ENCODE data around the gene PDAP1. TPM values are rescaled to one million over a fixed set of nuclear protein-coding genes. Genes with fewer than 3 reads are reported as not detected.

The PDAP1 gene
- total and polyA plus RNA-seq, 9 of the 15 experiments (the other 6 are each of a cell fraction or from before 2014, with no cell fraction given) = 10.2 to 315 (median 129) TPM

DNA sequence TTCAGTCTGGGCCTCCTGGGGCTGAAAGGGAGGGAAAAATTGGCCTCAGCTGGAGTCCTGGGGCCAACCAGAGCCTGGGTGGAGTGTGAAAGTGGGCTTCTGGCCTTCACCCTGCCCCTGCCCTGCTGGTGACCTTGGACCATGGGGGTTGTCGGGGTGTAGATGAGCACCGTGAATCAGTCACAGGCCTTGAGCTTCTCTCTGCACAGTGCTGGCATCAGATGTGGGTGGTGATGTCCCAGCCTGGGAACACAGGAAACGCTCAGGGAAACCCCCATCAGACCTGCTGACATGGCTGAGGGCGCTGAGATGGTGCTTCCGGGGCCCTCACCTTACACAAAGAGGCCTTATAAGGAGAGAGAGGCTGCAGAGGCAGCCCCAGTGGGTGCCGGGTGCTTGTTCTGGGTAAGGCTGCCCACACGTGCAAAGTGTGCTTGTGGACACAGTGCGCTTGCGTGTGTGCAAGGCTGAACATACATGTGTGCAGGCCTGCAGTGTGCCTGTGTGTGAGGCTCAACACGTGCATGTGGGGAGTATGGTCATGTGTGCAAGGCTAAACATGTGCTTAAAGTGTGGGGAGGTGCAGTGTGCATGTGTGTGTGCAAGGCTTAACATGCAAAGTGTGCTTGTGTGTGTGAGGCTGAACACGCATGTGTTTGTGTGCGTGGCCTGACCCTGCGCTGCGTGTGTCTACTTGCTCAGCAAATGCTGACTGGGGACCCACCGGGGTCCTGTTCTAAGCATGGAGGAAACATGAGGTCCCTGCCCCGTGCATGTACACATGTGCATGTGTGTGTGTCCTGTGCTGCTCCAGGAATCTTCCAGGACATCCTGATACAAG, 27.4 kb downstream of the PDAP1 start (continued):
- TF ChIP-seq, protein P1, sequence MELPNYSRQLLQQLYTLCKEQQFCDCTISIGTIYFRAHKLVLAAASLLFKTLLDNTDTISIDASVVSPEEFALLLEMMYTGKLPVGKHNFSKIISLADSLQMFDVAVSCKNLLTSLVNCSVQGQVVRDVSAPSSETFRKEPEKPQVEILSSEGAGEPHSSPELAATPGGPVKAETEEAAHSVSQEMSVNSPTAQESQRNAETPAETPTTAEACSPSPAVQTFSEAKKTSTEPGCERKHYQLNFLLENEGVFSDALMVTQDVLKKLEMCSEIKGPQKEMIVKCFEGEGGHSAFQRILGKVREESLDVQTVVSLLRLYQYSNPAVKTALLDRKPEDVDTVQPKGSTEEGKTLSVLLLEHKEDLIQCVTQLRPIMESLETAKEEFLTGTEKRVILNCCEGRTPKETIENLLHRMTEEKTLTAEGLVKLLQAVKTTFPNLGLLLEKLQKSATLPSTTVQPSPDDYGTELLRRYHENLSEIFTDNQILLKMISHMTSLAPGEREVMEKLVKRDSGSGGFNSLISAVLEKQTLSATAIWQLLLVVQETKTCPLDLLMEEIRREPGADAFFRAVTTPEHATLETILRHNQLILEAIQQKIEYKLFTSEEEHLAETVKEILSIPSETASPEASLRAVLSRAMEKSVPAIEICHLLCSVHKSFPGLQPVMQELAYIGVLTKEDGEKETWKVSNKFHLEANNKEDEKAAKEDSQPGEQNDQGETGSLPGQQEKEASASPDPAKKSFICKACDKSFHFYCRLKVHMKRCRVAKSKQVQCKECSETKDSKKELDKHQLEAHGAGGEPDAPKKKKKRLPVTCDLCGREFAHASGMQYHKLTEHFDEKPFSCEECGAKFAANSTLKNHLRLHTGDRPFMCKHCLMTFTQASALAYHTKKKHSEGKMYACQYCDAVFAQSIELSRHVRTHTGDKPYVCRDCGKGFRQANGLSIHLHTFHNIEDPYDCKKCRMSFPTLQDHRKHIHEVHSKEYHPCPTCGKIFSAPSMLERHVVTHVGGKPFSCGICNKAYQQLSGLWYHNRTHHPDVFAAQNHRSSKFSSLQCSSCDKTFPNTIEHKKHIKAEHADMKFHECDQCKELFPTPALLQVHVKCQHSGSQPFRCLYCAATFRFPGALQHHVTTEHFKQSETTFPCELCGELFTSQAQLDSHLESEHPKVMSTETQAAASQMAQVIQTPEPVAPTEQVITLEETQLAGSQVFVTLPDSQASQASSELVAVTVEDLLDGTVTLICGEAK (IDR thresholded peaks at IDR 0.05) = no peak
- TF ChIP-seq, protein P1 (CRISPR knock-in tag; IDR thresholded peaks at IDR 0.05) = no peak
- TF ChIP-seq POLR2G (IDR thresholded peaks at IDR 0.05; ENCODE audit: low read depth, low read length) (peak; percentile 54), ZNF140 (CRISPR knock-in tag; IDR thresholded peaks at IDR 0.05) (no peak), HMGN3 (IDR thresholded peaks at IDR 0.05; ENCODE audit: borderline replicate concordance, extremely low read depth, insufficient read length, low read depth, low read length) (peak; percentile 17)
- TF ChIP-seq, protein P2, sequence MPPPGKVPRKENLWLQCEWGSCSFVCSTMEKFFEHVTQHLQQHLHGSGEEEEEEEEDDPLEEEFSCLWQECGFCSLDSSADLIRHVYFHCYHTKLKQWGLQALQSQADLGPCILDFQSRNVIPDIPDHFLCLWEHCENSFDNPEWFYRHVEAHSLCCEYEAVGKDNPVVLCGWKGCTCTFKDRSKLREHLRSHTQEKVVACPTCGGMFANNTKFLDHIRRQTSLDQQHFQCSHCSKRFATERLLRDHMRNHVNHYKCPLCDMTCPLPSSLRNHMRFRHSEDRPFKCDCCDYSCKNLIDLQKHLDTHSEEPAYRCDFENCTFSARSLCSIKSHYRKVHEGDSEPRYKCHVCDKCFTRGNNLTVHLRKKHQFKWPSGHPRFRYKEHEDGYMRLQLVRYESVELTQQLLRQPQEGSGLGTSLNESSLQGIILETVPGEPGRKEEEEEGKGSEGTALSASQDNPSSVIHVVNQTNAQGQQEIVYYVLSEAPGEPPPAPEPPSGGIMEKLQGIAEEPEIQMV (tag; conservative IDR thresholded peaks at IDR 0.05; ENCODE audit: low read depth) = no peak
- TF ChIP-seq, protein P3, sequence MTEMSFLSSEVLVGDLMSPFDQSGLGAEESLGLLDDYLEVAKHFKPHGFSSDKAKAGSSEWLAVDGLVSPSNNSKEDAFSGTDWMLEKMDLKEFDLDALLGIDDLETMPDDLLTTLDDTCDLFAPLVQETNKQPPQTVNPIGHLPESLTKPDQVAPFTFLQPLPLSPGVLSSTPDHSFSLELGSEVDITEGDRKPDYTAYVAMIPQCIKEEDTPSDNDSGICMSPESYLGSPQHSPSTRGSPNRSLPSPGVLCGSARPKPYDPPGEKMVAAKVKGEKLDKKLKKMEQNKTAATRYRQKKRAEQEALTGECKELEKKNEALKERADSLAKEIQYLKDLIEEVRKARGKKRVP (CRISPR knock-in tag; IDR thresholded peaks at IDR 0.05) = no peak
- TF ChIP-seq, protein P4, sequence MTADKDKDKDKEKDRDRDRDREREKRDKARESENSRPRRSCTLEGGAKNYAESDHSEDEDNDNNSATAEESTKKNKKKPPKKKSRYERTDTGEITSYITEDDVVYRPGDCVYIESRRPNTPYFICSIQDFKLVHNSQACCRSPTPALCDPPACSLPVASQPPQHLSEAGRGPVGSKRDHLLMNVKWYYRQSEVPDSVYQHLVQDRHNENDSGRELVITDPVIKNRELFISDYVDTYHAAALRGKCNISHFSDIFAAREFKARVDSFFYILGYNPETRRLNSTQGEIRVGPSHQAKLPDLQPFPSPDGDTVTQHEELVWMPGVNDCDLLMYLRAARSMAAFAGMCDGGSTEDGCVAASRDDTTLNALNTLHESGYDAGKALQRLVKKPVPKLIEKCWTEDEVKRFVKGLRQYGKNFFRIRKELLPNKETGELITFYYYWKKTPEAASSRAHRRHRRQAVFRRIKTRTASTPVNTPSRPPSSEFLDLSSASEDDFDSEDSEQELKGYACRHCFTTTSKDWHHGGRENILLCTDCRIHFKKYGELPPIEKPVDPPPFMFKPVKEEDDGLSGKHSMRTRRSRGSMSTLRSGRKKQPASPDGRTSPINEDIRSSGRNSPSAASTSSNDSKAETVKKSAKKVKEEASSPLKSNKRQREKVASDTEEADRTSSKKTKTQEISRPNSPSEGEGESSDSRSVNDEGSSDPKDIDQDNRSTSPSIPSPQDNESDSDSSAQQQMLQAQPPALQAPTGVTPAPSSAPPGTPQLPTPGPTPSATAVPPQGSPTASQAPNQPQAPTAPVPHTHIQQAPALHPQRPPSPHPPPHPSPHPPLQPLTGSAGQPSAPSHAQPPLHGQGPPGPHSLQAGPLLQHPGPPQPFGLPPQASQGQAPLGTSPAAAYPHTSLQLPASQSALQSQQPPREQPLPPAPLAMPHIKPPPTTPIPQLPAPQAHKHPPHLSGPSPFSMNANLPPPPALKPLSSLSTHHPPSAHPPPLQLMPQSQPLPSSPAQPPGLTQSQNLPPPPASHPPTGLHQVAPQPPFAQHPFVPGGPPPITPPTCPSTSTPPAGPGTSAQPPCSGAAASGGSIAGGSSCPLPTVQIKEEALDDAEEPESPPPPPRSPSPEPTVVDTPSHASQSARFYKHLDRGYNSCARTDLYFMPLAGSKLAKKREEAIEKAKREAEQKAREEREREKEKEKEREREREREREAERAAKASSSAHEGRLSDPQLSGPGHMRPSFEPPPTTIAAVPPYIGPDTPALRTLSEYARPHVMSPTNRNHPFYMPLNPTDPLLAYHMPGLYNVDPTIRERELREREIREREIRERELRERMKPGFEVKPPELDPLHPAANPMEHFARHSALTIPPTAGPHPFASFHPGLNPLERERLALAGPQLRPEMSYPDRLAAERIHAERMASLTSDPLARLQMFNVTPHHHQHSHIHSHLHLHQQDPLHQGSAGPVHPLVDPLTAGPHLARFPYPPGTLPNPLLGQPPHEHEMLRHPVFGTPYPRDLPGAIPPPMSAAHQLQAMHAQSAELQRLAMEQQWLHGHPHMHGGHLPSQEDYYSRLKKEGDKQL (CRISPR knock-in tag; IDR thresholded peaks at IDR 0.05; ENCODE audit: borderline replicate concordance) = 0 out of 2 replicates have a peak, but pooled peaks have one; percentile 11

Data from K562 (cell line).